Activated T-helper 1 cell treated with anti-CD3 and anti-CD28 coated beads, Interleukin-12 subunit alpha, Interleukin-12 subunit beta, Interleukin-2, Interleukin-4 antibody, amounts not matched to agents 30 ng/mL and 10 ng/mL and 1 ng/mL, durations not matched to agents 14 hours and 24 hours and 36 hours (primary cell): ENCODE measurements around the gene CAMSAP3. TPM values are rescaled to one million over a fixed set of nuclear protein-coding genes. Genes with fewer than 3 reads are reported as not detected.

Experiments used
- DNase-seq: peaks from one replicate; pipeline ENCODE4 v3.0.0; 2021; ENCODE audit warnings: low spot score
- H3K27ac Mint-ChIP-seq: one replicate; pipeline ENCODE4 v1.8.0; 2021; ENCODE audit warnings: mild to moderate bottlenecking, mixed read lengths
- H3K27me3 Mint-ChIP-seq: one replicate; pipeline ENCODE4 v1.8.0; 2022; ENCODE audit warnings: mild to moderate bottlenecking, moderate library complexity, mixed read lengths; ENCODE audit not compliant: insufficient read depth
- H3K36me3 Mint-ChIP-seq: one replicate; pipeline ENCODE4 v1.8.0; 2021; ENCODE audit warnings: low read depth, mixed read lengths
- H3K4me1 Mint-ChIP-seq: one replicate; pipeline ENCODE4 v1.8.0; 2021; ENCODE audit warnings: low read depth, mixed read lengths
- H3K4me3 Mint-ChIP-seq: one replicate; pipeline ENCODE4 v1.8.0; 2021; ENCODE audit warnings: mild to moderate bottlenecking, moderate library complexity, mixed read lengths
- H3K9me3 Mint-ChIP-seq: one replicate; pipeline ENCODE4 v1.8.0; 2021; ENCODE audit warnings: mixed read lengths
- intact Hi-C: fragments of 100-400 bp; cut with micrococcal nuclease; formaldehyde crosslinking; loops from one replicate; pipeline ENCODE4 v1.15.1; 2024
- total RNA-seq: library from RNA; stranded (reverse); gene quantifications from 2 replicates; pipeline ENCODE4 v1.2.3, GENCODE V29; 2022

CAMSAP3 gene, protein sequence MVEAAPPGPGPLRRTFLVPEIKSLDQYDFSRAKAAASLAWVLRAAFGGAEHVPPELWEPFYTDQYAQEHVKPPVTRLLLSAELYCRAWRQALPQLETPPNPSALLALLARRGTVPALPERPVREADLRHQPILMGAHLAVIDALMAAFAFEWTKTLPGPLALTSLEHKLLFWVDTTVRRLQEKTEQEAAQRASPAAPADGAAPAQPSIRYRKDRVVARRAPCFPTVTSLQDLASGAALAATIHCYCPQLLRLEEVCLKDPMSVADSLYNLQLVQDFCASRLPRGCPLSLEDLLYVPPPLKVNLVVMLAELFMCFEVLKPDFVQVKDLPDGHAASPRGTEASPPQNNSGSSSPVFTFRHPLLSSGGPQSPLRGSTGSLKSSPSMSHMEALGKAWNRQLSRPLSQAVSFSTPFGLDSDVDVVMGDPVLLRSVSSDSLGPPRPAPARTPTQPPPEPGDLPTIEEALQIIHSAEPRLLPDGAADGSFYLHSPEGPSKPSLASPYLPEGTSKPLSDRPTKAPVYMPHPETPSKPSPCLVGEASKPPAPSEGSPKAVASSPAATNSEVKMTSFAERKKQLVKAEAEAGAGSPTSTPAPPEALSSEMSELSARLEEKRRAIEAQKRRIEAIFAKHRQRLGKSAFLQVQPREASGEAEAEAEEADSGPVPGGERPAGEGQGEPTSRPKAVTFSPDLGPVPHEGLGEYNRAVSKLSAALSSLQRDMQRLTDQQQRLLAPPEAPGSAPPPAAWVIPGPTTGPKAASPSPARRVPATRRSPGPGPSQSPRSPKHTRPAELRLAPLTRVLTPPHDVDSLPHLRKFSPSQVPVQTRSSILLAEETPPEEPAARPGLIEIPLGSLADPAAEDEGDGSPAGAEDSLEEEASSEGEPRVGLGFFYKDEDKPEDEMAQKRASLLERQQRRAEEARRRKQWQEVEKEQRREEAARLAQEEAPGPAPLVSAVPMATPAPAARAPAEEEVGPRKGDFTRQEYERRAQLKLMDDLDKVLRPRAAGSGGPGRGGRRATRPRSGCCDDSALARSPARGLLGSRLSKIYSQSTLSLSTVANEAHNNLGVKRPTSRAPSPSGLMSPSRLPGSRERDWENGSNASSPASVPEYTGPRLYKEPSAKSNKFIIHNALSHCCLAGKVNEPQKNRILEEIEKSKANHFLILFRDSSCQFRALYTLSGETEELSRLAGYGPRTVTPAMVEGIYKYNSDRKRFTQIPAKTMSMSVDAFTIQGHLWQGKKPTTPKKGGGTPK
- total RNA-seq, result 0.37 and 0.67 TPM in 2 replicates

- intact Hi-C loops, result no loop called here
- Mint-ChIP-seq H3K27me3 (peaks cover 39% of the 10 kb centered on the region), H3K27ac (no peak within 1 kb of the TSS), H3K4me1 (peaks cover 5% of the 10 kb centered on the region), H3K9me3 (no peaks in the 10 kb centered on the region), H3K36me3 (no peaks in the 10 kb centered on the region), H3K4me3 (peak within 1 kb of the TSS; percentile 24)
- peak; percentile 12 for DNase-seq
Measured at GRCh38 chr19:7595466-7596133, at the start of gene CAMSAP3. Gene CAMSAP3, plus strand, starts transcription at chr19:7595863. Its CDS starts 140 bp downstream, at chr19:7596003.

GRCh38 chr19:7545904-7546303 lies 49.8 kb upstream of the CAMSAP3 start:
- Mint-ChIP-seq H3K27ac (peak overlapping the region; percentile 84), H3K36me3 (peaks cover 27% of the 10 kb centered on the region)
- DNase-seq, result no peak

GRCh38 chr19:7547159-7547558 lies 48.5 kb upstream of the CAMSAP3 start:
- no peak for DNase-seq
- Mint-ChIP-seq H3K9me3 (no peaks in the 10 kb centered on the region), H3K4me1 (peaks cover 23% of the 10 kb centered on the region), H3K27me3 (no peaks in the 10 kb centered on the region), H3K27ac (peak overlapping the region; percentile 63), H3K36me3 (peaks cover 21% of the 10 kb centered on the region), H3K4me3 (no peak overlapping the region)
- intact Hi-C loops, result no loop called here

More at GRCh38 chr19:7545904-7546303, 49.8 kb upstream of the CAMSAP3 start:
- intact Hi-C loops, result no loop called here
- Mint-ChIP-seq H3K27me3 (no peaks in the 10 kb centered on the region), H3K4me1 (peaks cover 23% of the 10 kb centered on the region), H3K4me3 (peak overlapping the region; percentile 64), H3K9me3 (no peaks in the 10 kb centered on the region)

- no peaks in the 10 kb centered on the region for H3K27me3 Mint-ChIP-seq
- H3K4me1 Mint-ChIP-seq, result peaks cover 18% of the 10 kb centered on the region
- H3K4me3 Mint-ChIP-seq, result no peak overlapping the region
- intact Hi-C loops, result no loop called here
- H3K36me3 Mint-ChIP-seq, result peaks cover 12% of the 10 kb centered on the region
- no peak overlapping the region for H3K27ac Mint-ChIP-seq
- no peaks in the 10 kb centered on the region for H3K9me3 Mint-ChIP-seq
- DNase-seq, result no peak
Measured at GRCh38 chr19:7549429-7550148, 46.1 kb upstream of the CAMSAP3 start.

DNA sequence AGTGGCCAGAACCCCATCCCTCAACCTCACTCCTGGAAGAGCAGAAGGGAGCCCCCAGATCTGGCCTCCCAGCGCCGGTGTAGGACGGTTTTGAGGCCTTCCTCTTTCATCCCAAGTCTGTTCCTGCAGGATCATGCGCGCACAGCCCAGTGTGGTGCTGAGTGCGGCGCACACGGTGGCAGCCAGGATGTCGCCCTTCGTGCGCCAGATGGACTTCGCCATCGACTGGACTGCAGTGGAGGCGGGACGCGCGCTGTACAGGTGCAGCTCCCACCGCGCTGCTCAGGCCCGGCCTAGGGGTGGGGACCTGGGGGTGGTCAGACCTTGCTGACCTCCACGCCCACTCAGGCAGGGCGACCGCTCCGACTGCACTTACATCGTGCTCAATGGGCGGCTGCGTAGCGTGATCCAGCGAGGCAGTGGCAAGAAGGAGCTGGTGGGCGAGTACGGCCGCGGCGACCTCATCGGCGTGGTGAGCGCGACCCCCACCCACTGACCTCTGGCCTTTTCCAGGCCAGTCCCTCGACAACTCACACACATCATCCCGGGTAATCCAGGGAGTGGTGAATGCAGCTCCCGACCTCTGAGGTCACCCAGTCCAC lies 45.4 kb upstream of the CAMSAP3 start:
- peaks cover 11% of the 10 kb centered on the region for H3K36me3 Mint-ChIP-seq
- H3K4me1 Mint-ChIP-seq, result peaks cover 14% of the 10 kb centered on the region
- H3K9me3 Mint-ChIP-seq, result no peaks in the 10 kb centered on the region
- H3K4me3 Mint-ChIP-seq, result no peak overlapping the region
- no peak overlapping the region for H3K27ac Mint-ChIP-seq
- DNase-seq, result no peak
- H3K27me3 Mint-ChIP-seq, result no peaks in the 10 kb centered on the region
- intact Hi-C loops, result no loop called here

GRCh38 chr19:7550987-7551761 lies 44.5 kb upstream of the CAMSAP3 start:
- no peak for DNase-seq
- no peak overlapping the region for H3K27ac Mint-ChIP-seq
- H3K4me3 Mint-ChIP-seq, result no peak overlapping the region
- H3K4me1 Mint-ChIP-seq, result peaks cover 7% of the 10 kb centered on the region
- no peaks in the 10 kb centered on the region for H3K27me3 Mint-ChIP-seq
- intact Hi-C loops, result no loop called here
- peaks cover 7% of the 10 kb centered on the region for H3K36me3 Mint-ChIP-seq
- no peaks in the 10 kb centered on the region for H3K9me3 Mint-ChIP-seq

DNA sequence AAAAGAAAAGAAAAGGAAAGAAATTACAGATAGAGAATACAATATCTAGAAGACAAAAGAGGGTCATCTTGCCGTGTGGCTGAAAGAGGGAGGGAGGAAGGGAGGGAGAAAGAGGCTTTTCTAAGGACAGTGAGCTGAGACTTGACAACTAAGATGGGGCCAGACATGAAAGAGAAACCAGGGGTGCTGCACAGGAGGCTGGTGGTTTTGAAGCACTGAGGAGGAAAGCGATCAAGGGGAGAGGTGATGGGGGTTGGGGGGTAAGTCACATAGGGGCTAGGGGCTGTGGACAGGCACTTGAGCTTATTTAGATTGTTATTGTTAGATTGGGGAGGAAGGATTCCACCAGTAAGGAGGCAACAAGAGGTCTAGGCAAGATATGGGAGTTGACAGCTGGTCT lies 42.9 kb upstream of the CAMSAP3 start:
- Mint-ChIP-seq H3K9me3 (no peaks in the 10 kb centered on the region), H3K27ac (no peak overlapping the region), H3K4me3 (no peak overlapping the region), H3K27me3 (no peaks in the 10 kb centered on the region), H3K4me1 (no peaks in the 10 kb centered on the region), H3K36me3 (peaks cover 9% of the 10 kb centered on the region)
- intact Hi-C loops, result no loop called here
- no peak for DNase-seq

GRCh38 chr19:7554565-7554964 lies 41.1 kb upstream of the CAMSAP3 start:
- Mint-ChIP-seq H3K27me3 (no peaks in the 10 kb centered on the region), H3K27ac (no peak overlapping the region), H3K4me1 (no peaks in the 10 kb centered on the region), H3K9me3 (no peaks in the 10 kb centered on the region), H3K36me3 (peaks cover 19% of the 10 kb centered on the region), H3K4me3 (no peak overlapping the region)
- intact Hi-C loops, result no loop called here
- no peak for DNase-seq

GRCh38 chr19:7554990-7555864 lies 40.4 kb upstream of the CAMSAP3 start:
- no peak for DNase-seq
- H3K36me3 Mint-ChIP-seq, result peaks cover 21% of the 10 kb centered on the region
- no peak overlapping the region for H3K27ac Mint-ChIP-seq
- H3K27me3 Mint-ChIP-seq, result no peaks in the 10 kb centered on the region
- no peaks in the 10 kb centered on the region for H3K4me1 Mint-ChIP-seq
- intact Hi-C loops, result no loop called here
- no peak overlapping the region for H3K4me3 Mint-ChIP-seq
- H3K9me3 Mint-ChIP-seq, result no peaks in the 10 kb centered on the region

GRCh38 chr19:7556696-7557315 lies 38.9 kb upstream of the CAMSAP3 start:
- Mint-ChIP-seq H3K4me1 (no peaks in the 10 kb centered on the region), H3K27ac (no peak overlapping the region), H3K27me3 (no peaks in the 10 kb centered on the region), H3K9me3 (no peaks in the 10 kb centered on the region), H3K4me3 (no peak overlapping the region), H3K36me3 (peaks cover 22% of the 10 kb centered on the region)
- intact Hi-C loops, result no loop called here
- no peak for DNase-seq
